B cell (primary cell): ENCODE data around the gene SHISA8. TPM values are rescaled to one million over a fixed set of nuclear protein-coding genes. Genes with fewer than 3 reads are reported as not detected.

ENCODE experiments used
- ATAC-seq: fragments of 200-7000 bp; cut with Tn5 transposase; one replicate; pipeline ENCODE4 v1.10.0; 2021; ENCODE audit warnings: low read depth, mild to moderate bottlenecking, moderate number of reproducible peaks, moderate library complexity
- CTCF ChIA-PET: fragments of 350-600 bp; sonication (Branson Sonifier 250); formaldehyde crosslinking; loops from one replicate; lab custom pipeline; 2021; ENCODE audit warnings: antibody characterized with exemption, inconsistent platforms; lab: Charles Lee
- POLR2A ChIA-PET: fragments of 350-600 bp; sonication (Branson Sonifier 250); formaldehyde crosslinking; loops from one replicate; lab custom pipeline; 2021; ENCODE audit warnings: antibody characterized with exemption; lab: Charles Lee
- DNase-seq: peaks from one replicate; pipeline ENCODE4 v3.0.0; 2013
- H2AFZ ChIP-seq: 2 replicates; pipeline ENCODE4 v1.6.1; 2012; ENCODE audit warnings: mild to moderate bottlenecking, low read depth, low read length; ENCODE audit not compliant: insufficient read depth, poor library complexity, severe bottlenecking
- H3K27ac ChIP-seq, 2 donors: 1 replicate in 1 of 2; 2 replicates in 1 of 2; pipeline ENCODE4 v1.5.1; 2012 to 2013; ENCODE audit warnings: low read length in 2 of 2, mild to moderate bottlenecking in 2 of 2, moderate library complexity in 1 of 2
- H3K27me3 ChIP-seq, 4 experiments: fragments of 200-600 bp in 1 of 4; sonication (generic) in 1 of 4; replicated peaks in 1 of 4; 1 replicate in 2 of 4; 2 replicates in 2 of 4; pipeline versions ENCODE4 v1.6.1 to v1.7.0; 2013 to 2016; ENCODE audit warnings: low read length in 3 of 4, mild to moderate bottlenecking in 2 of 4, mixed read lengths in 1 of 4, moderate library complexity in 1 of 4; ENCODE audit not compliant: insufficient read depth in 4 of 4, control insufficient read depth in 3 of 4; ENCODE audit errors: control extremely low read depth in 1 of 4
- H3K36me3 ChIP-seq, 2 experiments: replicated peaks in 1 of 2; 1 replicate in 1 of 2; 2 replicates in 1 of 2; pipeline versions ENCODE4 v1.6.1 to v1.7.1; 2013; ENCODE audit warnings: low read length in 1 of 2; ENCODE audit not compliant: insufficient read depth in 2 of 2, control insufficient read depth in 1 of 2; ENCODE audit errors: control extremely low read depth in 1 of 2, extremely low read depth in 1 of 2
- H3K4me1 ChIP-seq, 2 donors: fragments of 200-600 bp in 1 of 2; sonication (generic) in 1 of 2; 1 replicate in 1 of 2; 2 replicates in 1 of 2; pipeline versions ENCODE4 v1.5.1 to v1.6.1; 2013 to 2017; ENCODE audit warnings: low read length in 2 of 2; ENCODE audit not compliant: control insufficient read depth in 2 of 2, insufficient read depth in 2 of 2
- H3K4me2 ChIP-seq: replicated peaks from 2 replicates; pipeline ENCODE3; 2012; ENCODE audit warnings: mild to moderate bottlenecking, low read depth, low read length; ENCODE audit not compliant: poor library complexity, severe bottlenecking
- H3K4me3 ChIP-seq, 5 experiments: fragments of 200-600 bp in 1 of 5; sonication (generic) in 1 of 5; 1 replicate in 3 of 5; 2 replicates in 2 of 5; pipeline versions ENCODE4 v1.5.1 to v1.7.0; 2011 to 2016; ENCODE audit warnings: low read length in 4 of 5, mild to moderate bottlenecking in 4 of 5, low read depth in 2 of 5, control low read depth in 1 of 5, moderate library complexity in 1 of 5; ENCODE audit not compliant: insufficient read depth in 1 of 5; ENCODE audit errors: control extremely low read depth in 1 of 5, extremely low read depth in 1 of 5
- H3K79me2 ChIP-seq: fragments of 200-600 bp; sonication (generic); one replicate; pipeline ENCODE4 v1.6.0; 2016; ENCODE audit warnings: low read length; ENCODE audit not compliant: control insufficient read depth, insufficient read depth
- H3K9ac ChIP-seq: fragments of 200-600 bp; sonication (generic); 2 replicates; pipeline ENCODE4 v1.6.1; 2017; ENCODE audit warnings: mild to moderate bottlenecking, low read length, moderate library complexity
- H3K9me3 ChIP-seq, 3 donors: one replicate each; pipeline versions ENCODE4 v1.6.1 to v1.7.1; 2013; ENCODE audit warnings: low read length in 2 of 3; ENCODE audit not compliant: control insufficient read depth in 2 of 3, insufficient read depth in 1 of 3; ENCODE audit errors: control extremely low read depth in 1 of 3
- H4K20me1 ChIP-seq: 2 replicates; pipeline ENCODE4 v1.6.0; 2012; ENCODE audit warnings: mild to moderate bottlenecking, low read length; ENCODE audit not compliant: insufficient read depth, control insufficient read depth, poor library complexity, severe bottlenecking
- H3K27ac Mint-ChIP-seq: one replicate; pipeline ENCODE4 v1.8.0; 2021; ENCODE audit warnings: mixed read lengths
- H3K27me3 Mint-ChIP-seq: one replicate; pipeline ENCODE4 v1.8.0; 2021; ENCODE audit warnings: mixed read lengths
- H3K4me1 Mint-ChIP-seq: one replicate; pipeline ENCODE4 v1.8.0; 2021; ENCODE audit warnings: mixed read lengths
- H3K4me3 Mint-ChIP-seq: one replicate; pipeline ENCODE4 v1.8.0; 2021; ENCODE audit warnings: mixed read lengths
- H3K9me3 Mint-ChIP-seq: one replicate; pipeline ENCODE4 v1.8.0; 2022; ENCODE audit warnings: mixed read lengths; ENCODE audit not compliant: insufficient read depth
- EZH2 ChIP-seq: IDR thresholded peaks from 2 replicates; pipeline ENCODE4 v1.6.1; 2012; ENCODE audit warnings: borderline replicate concordance, low read depth, mild to moderate bottlenecking, moderate library complexity, low read length; ENCODE audit not compliant: insufficient read depth, poor library complexity, severe bottlenecking
- WGBS: methylation state at CpG from one replicate; pipeline ENCODE4 v1.1.5; 2013; ENCODE audit warnings: missing lambda C conversion rate; ENCODE audit not compliant: insufficient coverage; 5-methylcytosine and 5-hydroxymethylcytosine counted together
- intact Hi-C: fragments of 100-400 bp; cut with micrococcal nuclease; formaldehyde crosslinking; loops from one replicate; pipeline ENCODE4 v1.10.0; 2022
- polyA plus RNA-seq: library from polyadenylated mRNA; depleted of rRNA; stranded (reverse); fragments of >200 nt; gene quantifications from 2 replicates; pipeline ENCODE4 v1.2.3, GENCODE V29; 2012
- total RNA-seq, 2 donors: library from RNA; stranded (reverse); fragments of 120-200 nt in 1 of 2; gene quantifications; 1 replicate in 1 of 2; 2 replicates in 1 of 2; pipeline versions ENCODE4 v1.2.3 to v1.2.4, GENCODE V29; 2013 to 2022
- TF ChIP-seq, protein P1 (sequence below): fragments of 200-600 bp; IDR thresholded peaks from one replicate; pipeline ENCODE4 v1.8.0; 2022; ENCODE audit warnings: antibody characterized with exemption, mild to moderate bottlenecking

Gene SHISA8
- total and polyA plus RNA-seq, 2 donors (not counting 1 experiment from before 2014, with no cell fraction given) = 22.4 to 46.5 TPM

DNA sequence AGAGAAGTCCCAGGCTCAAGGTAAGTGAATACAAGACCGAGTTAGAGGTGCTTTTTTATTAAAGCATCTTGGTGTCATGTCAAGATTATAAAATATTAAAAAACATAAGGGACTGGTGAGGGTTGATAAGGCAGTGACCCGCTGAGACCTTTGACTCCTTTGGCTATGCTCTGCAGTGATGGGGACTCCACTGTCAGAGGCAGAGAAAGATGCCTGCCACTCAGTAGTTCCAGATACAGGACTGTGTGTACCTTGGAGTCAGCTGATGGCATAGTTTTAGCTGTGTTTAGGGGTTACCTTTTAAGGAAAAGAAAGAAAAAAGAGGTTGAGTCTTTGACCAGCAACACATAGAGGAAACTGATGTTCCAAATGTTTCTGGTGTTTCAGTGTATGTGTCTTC, 40.8 kb downstream of the SHISA8 start:
- no peaks in the 10 kb centered on the region for H3K27me3 ChIP-seq
- no peak overlapping the region for H2AFZ ChIP-seq
- ChIA-PET CTCF (interaction anchor here (1.2 kb wide), 1 partner anchor 127 kb away, joined by 3 read pairs; no protein-coding TSS in a partner anchor), POLR2A (no interaction called here)
- Mint-ChIP-seq H3K4me3 (no peak overlapping the region), H3K4me1 (peaks cover 19% of the 10 kb centered on the region), H3K9me3 (no peaks in the 10 kb centered on the region), H3K27ac (no peak overlapping the region), H3K27me3 (no peaks in the 10 kb centered on the region)
- H3K4me1 ChIP-seq = peaks cover 5 to 18% of the 10 kb centered on the region in 2 donors
- TF ChIP-seq EZH2 = no peak
- TF ChIP-seq, protein P1, sequence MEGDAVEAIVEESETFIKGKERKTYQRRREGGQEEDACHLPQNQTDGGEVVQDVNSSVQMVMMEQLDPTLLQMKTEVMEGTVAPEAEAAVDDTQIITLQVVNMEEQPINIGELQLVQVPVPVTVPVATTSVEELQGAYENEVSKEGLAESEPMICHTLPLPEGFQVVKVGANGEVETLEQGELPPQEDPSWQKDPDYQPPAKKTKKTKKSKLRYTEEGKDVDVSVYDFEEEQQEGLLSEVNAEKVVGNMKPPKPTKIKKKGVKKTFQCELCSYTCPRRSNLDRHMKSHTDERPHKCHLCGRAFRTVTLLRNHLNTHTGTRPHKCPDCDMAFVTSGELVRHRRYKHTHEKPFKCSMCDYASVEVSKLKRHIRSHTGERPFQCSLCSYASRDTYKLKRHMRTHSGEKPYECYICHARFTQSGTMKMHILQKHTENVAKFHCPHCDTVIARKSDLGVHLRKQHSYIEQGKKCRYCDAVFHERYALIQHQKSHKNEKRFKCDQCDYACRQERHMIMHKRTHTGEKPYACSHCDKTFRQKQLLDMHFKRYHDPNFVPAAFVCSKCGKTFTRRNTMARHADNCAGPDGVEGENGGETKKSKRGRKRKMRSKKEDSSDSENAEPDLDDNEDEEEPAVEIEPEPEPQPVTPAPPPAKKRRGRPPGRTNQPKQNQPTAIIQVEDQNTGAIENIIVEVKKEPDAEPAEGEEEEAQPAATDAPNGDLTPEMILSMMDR = no peak
- intact Hi-C loops = no loop called here
- WGBS = 100% methylated on average over 1 of the region's 2 CpGs
- peak overlapping the region in 1 of 2 donors; percentile 31 for H3K27ac ChIP-seq
- no peak overlapping the region for H3K9ac ChIP-seq
- H4K20me1 ChIP-seq = no peaks in the 10 kb centered on the region
- DNase-seq (no peak), ATAC-seq (no peak)
- peaks cover 0 to 83% of the 10 kb centered on the region in 2 experiments for H3K36me3 ChIP-seq
- peaks cover 77% of the 10 kb centered on the region for H3K79me2 ChIP-seq
- no peak overlapping the region for H3K4me3 ChIP-seq
- no peak overlapping the region for H3K4me2 ChIP-seq
- no peaks in the 10 kb centered on the region for H3K9me3 ChIP-seq

DNA sequence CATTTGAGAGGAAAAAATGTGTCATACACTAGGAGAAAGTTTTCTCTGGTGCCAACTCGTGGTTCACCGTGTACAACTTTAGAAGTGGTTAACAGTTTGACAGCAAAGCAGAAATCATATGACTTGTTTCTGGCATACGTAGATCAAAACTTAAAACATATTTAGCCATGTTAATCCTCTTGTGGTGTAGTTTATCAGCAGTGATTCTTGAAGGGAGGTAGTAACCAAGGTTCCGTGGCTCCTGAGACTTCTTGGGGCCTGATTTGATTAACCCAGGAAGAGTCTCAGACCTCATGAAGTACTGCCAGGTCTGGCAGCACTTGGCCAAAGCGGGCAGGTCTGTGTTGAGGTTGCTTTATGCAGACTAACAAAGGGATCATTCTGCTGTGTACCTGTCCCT, 41.5 kb downstream of the SHISA8 start:
- intact Hi-C loops = no loop called here
- H3K79me2 ChIP-seq = peaks cover 77% of the 10 kb centered on the region
- H3K4me3 ChIP-seq = no peak overlapping the region
- peak overlapping the region; percentile 8 to 31 for H3K27ac ChIP-seq
- Mint-ChIP-seq H3K4me1 (peaks cover 18% of the 10 kb centered on the region), H3K4me3 (peak overlapping the region; percentile 8), H3K27ac (peak overlapping the region; percentile 79), H3K9me3 (no peaks in the 10 kb centered on the region), H3K27me3 (no peaks in the 10 kb centered on the region)
- peaks cover 4% of the 10 kb centered on the region for H4K20me1 ChIP-seq
- DNase-seq = no peak
- no peak for TF ChIP-seq EZH2
- TF ChIP-seq, protein P1 = no peak
- H3K36me3 ChIP-seq = peaks cover 5 to 83% of the 10 kb centered on the region in 2 experiments
- ChIA-PET CTCF (interaction anchor here (1.2 to 2.0 kb wide), 2 partner anchors 67 to 126 kb away, joined by 3 to 7 read pairs; no protein-coding TSS in a partner anchor), POLR2A (interaction anchor here (1.3 to 1.9 kb wide), 2 partner anchors 40 to 67 kb away, joined by 4 to 8 read pairs; partner anchors contain the start of gene SREBF2)
- H3K9ac ChIP-seq = no peak overlapping the region
- H3K4me2 ChIP-seq = no peak overlapping the region
- ATAC-seq = no peak
- no peaks in the 10 kb centered on the region for H3K9me3 ChIP-seq
- WGBS = 65% methylated on average over 2 of the region's 5 CpGs
- H3K27me3 ChIP-seq = no peaks in the 10 kb centered on the region
- H3K4me1 ChIP-seq = peaks cover 5 to 18% of the 10 kb centered on the region in 2 donors
- no peak overlapping the region for H2AFZ ChIP-seq
